ENCODE measurements around the gene WDR45. TPM values are rescaled to one million over a fixed set of nuclear protein-coding genes. Genes with fewer than 3 reads are reported as not detected.

Gene WDR45
- total RNA-seq, 1 donor from 2014 or later, result 91.3 TPM

- H3K9me3 Mint-ChIP-seq (ENCODE audit: unreplicated experiment), result peaks cover 5% of the 10 kb centered on the region
- TF ChIP-seq CTCF (IDR thresholded peaks at IDR 0.05), result no peak
- H3K36me3 Mint-ChIP-seq (ENCODE audit: unreplicated experiment), result no peaks in the 10 kb centered on the region
- no peaks in the 10 kb centered on the region for H3K27me3 Mint-ChIP-seq (ENCODE audit: unreplicated experiment)
- H3K4me1 Mint-ChIP-seq (ENCODE audit: unreplicated experiment), result peaks cover 20% of the 10 kb centered on the region
- H3K4me3 Mint-ChIP-seq (ENCODE audit: unreplicated experiment), result peak overlapping the region; percentile 75
- H3K27ac Mint-ChIP-seq (ENCODE audit: unreplicated experiment), result peak overlapping the region; percentile 64
- no peak for DNase-seq (ENCODE audit: extremely low spot score, unreplicated experiment)
These were observed 25.5 kb downstream of the WDR45 start for GRCh38 chrX:49054073-49054762.

GRCh38 chrX:49053223-49054072 is 26.2 kb downstream of the WDR45 start:
- Mint-ChIP-seq H3K27me3 (ENCODE audit: unreplicated experiment) (no peaks in the 10 kb centered on the region), H3K27ac (ENCODE audit: unreplicated experiment) (peak overlapping the region; percentile 64), H3K9me3 (ENCODE audit: unreplicated experiment) (peaks cover 5% of the 10 kb centered on the region), H3K4me1 (ENCODE audit: unreplicated experiment) (peaks cover 20% of the 10 kb centered on the region), H3K36me3 (ENCODE audit: unreplicated experiment) (no peaks in the 10 kb centered on the region), H3K4me3 (ENCODE audit: unreplicated experiment) (peak overlapping the region; percentile 75)
- DNase-seq (ENCODE audit: extremely low spot score, unreplicated experiment), result no peak
- no peak for TF ChIP-seq CTCF (IDR thresholded peaks at IDR 0.05)

- H3K27me3 Mint-ChIP-seq (ENCODE audit: unreplicated experiment), result no peaks in the 10 kb centered on the region
- peak overlapping the region; percentile 72 for H3K27ac Mint-ChIP-seq (ENCODE audit: unreplicated experiment)
- H3K36me3 Mint-ChIP-seq (ENCODE audit: unreplicated experiment), result peaks cover 11% of the 10 kb centered on the region
- peaks cover 27% of the 10 kb centered on the region for H3K4me1 Mint-ChIP-seq (ENCODE audit: unreplicated experiment)
- no peaks in the 10 kb centered on the region for H3K9me3 Mint-ChIP-seq (ENCODE audit: unreplicated experiment)
- no peak for DNase-seq (ENCODE audit: extremely low spot score, unreplicated experiment)
- H3K4me3 Mint-ChIP-seq (ENCODE audit: unreplicated experiment), result peak overlapping the region; percentile 44
- no peak for TF ChIP-seq CTCF (IDR thresholded peaks at IDR 0.05)
These were observed 35.8 kb downstream of the WDR45 start for GRCh38 chrX:49043987-49044281.

GRCh38 chrX:49043220-49043986 is 36.3 kb downstream of the WDR45 start, which contains the start of gene TFE3:
TFE3 (minus strand) TSS chrX:49043357; CDS start chrX:49043226, 131 bp downstream.
- TF ChIP-seq CTCF (IDR thresholded peaks at IDR 0.05), result peak; percentile 71
- H3K9me3 Mint-ChIP-seq (ENCODE audit: unreplicated experiment), result no peaks in the 10 kb centered on the region
- peak within 1 kb of the TSS; percentile 91 for H3K4me3 Mint-ChIP-seq (ENCODE audit: unreplicated experiment)
- H3K27ac Mint-ChIP-seq (ENCODE audit: unreplicated experiment), result peak within 1 kb of the TSS; percentile 98
- H3K36me3 Mint-ChIP-seq (ENCODE audit: unreplicated experiment), result peaks cover 15% of the 10 kb centered on the region
- DNase-seq (ENCODE audit: extremely low spot score, unreplicated experiment), result peak; percentile 98
- H3K4me1 Mint-ChIP-seq (ENCODE audit: unreplicated experiment), result peaks cover 32% of the 10 kb centered on the region
- H3K27me3 Mint-ChIP-seq (ENCODE audit: unreplicated experiment), result no peaks in the 10 kb centered on the region

Data from osteocyte (in vitro differentiated cells).